ENCODE measurements around the gene C5orf22. TPM values are rescaled to one million over a fixed set of nuclear protein-coding genes. Genes with fewer than 3 reads are reported as not detected.
A peak's percentile ranks its signal among the peaks of the same experiment; 100 is the strongest.
"Not testable (repeated sequence)": the region's sequence is repeated elsewhere in the genome, so short reads cannot be mapped to it uniquely, and the experiment has no call there.

C5orf22 gene
- total RNA-seq, 4 donors from 2014 or later = 5.6 to 31.0 (median 18.3) TPM

DNA sequence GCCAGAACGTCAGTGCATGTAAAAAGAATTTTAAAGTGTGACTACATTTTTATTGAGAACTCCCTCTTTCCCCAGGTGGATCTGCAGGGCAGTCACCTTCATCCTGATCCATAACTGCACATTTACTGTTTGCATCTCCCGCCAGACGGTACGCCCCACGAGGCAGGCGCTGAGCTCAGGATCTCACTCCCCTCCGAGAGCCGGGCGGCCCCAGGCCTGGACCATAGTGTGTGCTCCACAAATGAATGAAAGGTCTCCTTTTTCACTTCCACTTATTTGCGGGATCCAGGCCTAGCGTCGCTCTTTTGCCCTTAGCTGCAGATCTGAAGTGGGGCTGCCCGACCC lies 586 bp upstream of the C5orf22 start:
- peak overlapping the region; percentile 58 to 82 for H3K27ac ChIP-seq

GRCh38 chr5:31534527-31535046 lies 2.5 kb downstream of the C5orf22 start:
- intact Hi-C loops (cut with DNase I; ENCODE audit: low total_unique reads) = no loop called here
- no peaks in the 10 kb centered on the region for H3K27me3 ChIP-seq
- H3K4me3 ChIP-seq = no peak overlapping the region
- no peak overlapping the region for H3K27ac ChIP-seq
- TF ChIP-seq, protein P1, sequence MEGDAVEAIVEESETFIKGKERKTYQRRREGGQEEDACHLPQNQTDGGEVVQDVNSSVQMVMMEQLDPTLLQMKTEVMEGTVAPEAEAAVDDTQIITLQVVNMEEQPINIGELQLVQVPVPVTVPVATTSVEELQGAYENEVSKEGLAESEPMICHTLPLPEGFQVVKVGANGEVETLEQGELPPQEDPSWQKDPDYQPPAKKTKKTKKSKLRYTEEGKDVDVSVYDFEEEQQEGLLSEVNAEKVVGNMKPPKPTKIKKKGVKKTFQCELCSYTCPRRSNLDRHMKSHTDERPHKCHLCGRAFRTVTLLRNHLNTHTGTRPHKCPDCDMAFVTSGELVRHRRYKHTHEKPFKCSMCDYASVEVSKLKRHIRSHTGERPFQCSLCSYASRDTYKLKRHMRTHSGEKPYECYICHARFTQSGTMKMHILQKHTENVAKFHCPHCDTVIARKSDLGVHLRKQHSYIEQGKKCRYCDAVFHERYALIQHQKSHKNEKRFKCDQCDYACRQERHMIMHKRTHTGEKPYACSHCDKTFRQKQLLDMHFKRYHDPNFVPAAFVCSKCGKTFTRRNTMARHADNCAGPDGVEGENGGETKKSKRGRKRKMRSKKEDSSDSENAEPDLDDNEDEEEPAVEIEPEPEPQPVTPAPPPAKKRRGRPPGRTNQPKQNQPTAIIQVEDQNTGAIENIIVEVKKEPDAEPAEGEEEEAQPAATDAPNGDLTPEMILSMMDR (IDR thresholded peaks at IDR 0.05) = no peak
- no peak for TF ChIP-seq POLR2A (IDR thresholded peaks at IDR 0.05)
- no peaks in the 10 kb centered on the region for H3K36me3 ChIP-seq
- H3K9me3 ChIP-seq = no peaks in the 10 kb centered on the region
- H3K4me1 ChIP-seq = peaks cover 0 to 6% of the 10 kb centered on the region in 2 donors
- no peak for DNase-seq

More for the DNA sequence above, 586 bp upstream of the C5orf22 start:
- no peak for TF ChIP-seq POLR2A (IDR thresholded peaks at IDR 0.05)
- TF ChIP-seq, protein P1 (IDR thresholded peaks at IDR 0.05) = no peak
- no peaks in the 10 kb centered on the region for H3K27me3 ChIP-seq
- intact Hi-C loops (cut with DNase I; ENCODE audit: low total_unique reads) = no loop called here
- H3K4me1 ChIP-seq = peaks cover 0 to 6% of the 10 kb centered on the region in 2 donors
- peak overlapping the region; percentile 70 to 88 for H3K4me3 ChIP-seq
- DNase-seq = no peak
- H3K36me3 ChIP-seq = no peaks in the 10 kb centered on the region
- H3K9me3 ChIP-seq = no peaks in the 10 kb centered on the region

- H3K9me3 ChIP-seq = no peaks in the 10 kb centered on the region
- TF ChIP-seq POLR2A (IDR thresholded peaks at IDR 0.05) = no peak
- TF ChIP-seq, protein P1 (IDR thresholded peaks at IDR 0.05) = no peak
- H3K4me1 ChIP-seq = no peaks in the 10 kb centered on the region
- H3K36me3 ChIP-seq = no peaks in the 10 kb centered on the region
- intact Hi-C loops (cut with DNase I; ENCODE audit: low total_unique reads) = no loop called here
- no peak for DNase-seq
- H3K27ac ChIP-seq = no peak overlapping the region
- H3K27me3 ChIP-seq = no peaks in the 10 kb centered on the region
- H3K4me3 ChIP-seq = no peak overlapping the region
Observed at GRCh38 chr5:31536873-31537272, 4.8 kb downstream of the C5orf22 start.

- no peak for TF ChIP-seq POLR2A (IDR thresholded peaks at IDR 0.05)
- TF ChIP-seq, protein P1 (IDR thresholded peaks at IDR 0.05) = no peak
- Histone ChIP-seq H3K36me3 (no peaks in the 10 kb centered on the region), H3K27ac (no peak overlapping the region), H3K4me1 (no peaks in the 10 kb centered on the region), H3K4me3 (no peak overlapping the region), H3K27me3 (no peaks in the 10 kb centered on the region), H3K9me3 (no peaks in the 10 kb centered on the region)
- DNase-seq = no peak
- intact Hi-C loops (cut with DNase I; ENCODE audit: low total_unique reads) = no loop called here
Observed at GRCh38 chr5:31537349-31537748, 5.2 kb downstream of the C5orf22 start.

DNA sequence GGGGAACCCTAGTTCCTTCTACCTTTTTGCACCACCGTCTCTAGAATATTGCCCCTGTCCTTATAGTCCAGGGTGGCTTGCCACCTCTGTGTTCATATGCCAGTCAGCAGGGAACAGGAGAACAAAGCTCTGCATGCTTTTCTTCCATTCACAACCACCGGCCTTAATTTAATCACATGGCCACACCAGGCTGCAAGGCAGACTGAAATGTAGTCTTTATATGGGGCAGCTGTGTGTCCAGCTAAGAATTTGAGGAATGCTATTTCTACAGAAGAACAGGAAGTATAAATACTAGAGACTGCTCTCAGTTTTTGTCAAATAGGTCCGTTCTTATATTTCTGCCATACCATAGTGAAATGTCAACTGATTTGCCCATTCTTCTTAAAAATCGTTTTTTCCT lies 5.8 kb downstream of the C5orf22 start:
- TF ChIP-seq, protein P1 (IDR thresholded peaks at IDR 0.05) = no peak
- no peak for TF ChIP-seq POLR2A (IDR thresholded peaks at IDR 0.05)
- H3K36me3 ChIP-seq = no peaks in the 10 kb centered on the region
- H3K9me3 ChIP-seq = no peaks in the 10 kb centered on the region
- H3K4me3 ChIP-seq = no peak overlapping the region
- no peak for DNase-seq
- intact Hi-C loops (cut with DNase I; ENCODE audit: low total_unique reads) = no loop called here
- no peak overlapping the region for H3K27ac ChIP-seq
- no peaks in the 10 kb centered on the region for H3K27me3 ChIP-seq
- no peaks in the 10 kb centered on the region for H3K4me1 ChIP-seq

- H3K36me3 ChIP-seq = not testable (repeated sequence)
Observed at GRCh38 chr5:31549114-31549513, 17.0 kb downstream of the C5orf22 start.

More at GRCh38 chr5:31549114-31549513, 17.0 kb downstream of the C5orf22 start:
- H3K27me3 ChIP-seq; H3K4me1 ChIP-seq; intact Hi-C loops (cut with DNase I; ENCODE audit: low total_unique reads); H3K4me3 ChIP-seq; H3K9me3 ChIP-seq; H3K27ac ChIP-seq; DNase-seq: not testable (repeated sequence)
